ENCODE results near the gene HMGCL. TPM values are rescaled to one million over a fixed set of nuclear protein-coding genes. Genes with fewer than 3 reads are reported as not detected.
"Not testable (repeated sequence)": the region's sequence is repeated elsewhere in the genome, so short reads cannot be mapped to it uniquely, and the experiment has no call there.

Gene HMGCL
- total RNA-seq, 1 experiment from 2014 or later = 19.4 TPM

DNA sequence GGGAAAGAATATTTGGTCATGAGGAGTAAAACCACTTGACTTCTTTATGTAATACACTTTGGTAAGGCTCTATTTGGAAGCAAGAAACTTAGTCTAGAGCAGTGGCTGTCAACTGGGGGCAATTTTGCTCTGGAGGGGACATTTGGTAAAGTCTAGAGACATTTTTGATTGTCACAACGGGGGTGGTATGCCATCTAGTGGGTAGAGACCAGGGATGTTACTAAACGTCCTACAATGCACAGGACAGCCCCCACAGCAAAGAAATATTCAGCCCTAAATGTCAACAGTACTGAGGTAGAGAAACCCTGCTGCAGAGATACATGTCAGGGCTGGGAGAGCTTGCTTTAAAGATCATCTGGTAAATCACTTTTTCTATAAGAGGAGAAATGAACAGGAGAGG, 29.3 kb upstream of the HMGCL start:
- DNase-seq = peak in 1 of 2 experiments; percentile 11
- Histone ChIP-seq H3K27me3 (replicated peaks; ENCODE audit: control insufficient read depth, insufficient read depth, low read length) (no peaks in the 10 kb centered on the region), H3K4me3 (ENCODE audit: low read depth, low read length) (no peak overlapping the region), H3K9me3 (no peaks in the 10 kb centered on the region), H3K36me3 (ENCODE audit: control insufficient read depth, insufficient read depth, low read length) (no peaks in the 10 kb centered on the region), H3K4me1 (no peaks in the 10 kb centered on the region)
- Mint-ChIP-seq H3K4me1 (ENCODE audit: low read depth, unreplicated experiment) (no peaks in the 10 kb centered on the region), H3K9me3 (ENCODE audit: unreplicated experiment) (no peaks in the 10 kb centered on the region), H3K36me3 (ENCODE audit: insufficient read depth, unreplicated experiment) (peaks cover 6% of the 10 kb centered on the region), H3K27ac (ENCODE audit: unreplicated experiment) (no peak overlapping the region), H3K27me3 (ENCODE audit: insufficient read depth, unreplicated experiment) (no peaks in the 10 kb centered on the region), H3K4me3 (ENCODE audit: unreplicated experiment) (no peak overlapping the region)
- no TSS peak for BruUV-seq (replicated peaks)
- POLR2A ChIA-PET = no interaction called here
- CTCF ChIA-PET = interaction anchor here (1.1 kb wide), 1 partner anchor 76 kb away, joined by 7 read pairs; the partner anchor contains the start of gene PITHD1
- TF ChIP-seq, protein P1, sequence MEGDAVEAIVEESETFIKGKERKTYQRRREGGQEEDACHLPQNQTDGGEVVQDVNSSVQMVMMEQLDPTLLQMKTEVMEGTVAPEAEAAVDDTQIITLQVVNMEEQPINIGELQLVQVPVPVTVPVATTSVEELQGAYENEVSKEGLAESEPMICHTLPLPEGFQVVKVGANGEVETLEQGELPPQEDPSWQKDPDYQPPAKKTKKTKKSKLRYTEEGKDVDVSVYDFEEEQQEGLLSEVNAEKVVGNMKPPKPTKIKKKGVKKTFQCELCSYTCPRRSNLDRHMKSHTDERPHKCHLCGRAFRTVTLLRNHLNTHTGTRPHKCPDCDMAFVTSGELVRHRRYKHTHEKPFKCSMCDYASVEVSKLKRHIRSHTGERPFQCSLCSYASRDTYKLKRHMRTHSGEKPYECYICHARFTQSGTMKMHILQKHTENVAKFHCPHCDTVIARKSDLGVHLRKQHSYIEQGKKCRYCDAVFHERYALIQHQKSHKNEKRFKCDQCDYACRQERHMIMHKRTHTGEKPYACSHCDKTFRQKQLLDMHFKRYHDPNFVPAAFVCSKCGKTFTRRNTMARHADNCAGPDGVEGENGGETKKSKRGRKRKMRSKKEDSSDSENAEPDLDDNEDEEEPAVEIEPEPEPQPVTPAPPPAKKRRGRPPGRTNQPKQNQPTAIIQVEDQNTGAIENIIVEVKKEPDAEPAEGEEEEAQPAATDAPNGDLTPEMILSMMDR (IDR thresholded peaks at IDR 0.05; ENCODE audit: insufficient read depth in 1 of 2, low read depth in 1 of 2, low read length in 1 of 2, severe bottlenecking in 1 of 2, unreplicated experiment in 1 of 2) = peak in 1 of 2 experiments; percentile 15
- intact Hi-C loops (cut with micrococcal nuclease; ENCODE audit: unreplicated experiment) = no loop called here

DNA sequence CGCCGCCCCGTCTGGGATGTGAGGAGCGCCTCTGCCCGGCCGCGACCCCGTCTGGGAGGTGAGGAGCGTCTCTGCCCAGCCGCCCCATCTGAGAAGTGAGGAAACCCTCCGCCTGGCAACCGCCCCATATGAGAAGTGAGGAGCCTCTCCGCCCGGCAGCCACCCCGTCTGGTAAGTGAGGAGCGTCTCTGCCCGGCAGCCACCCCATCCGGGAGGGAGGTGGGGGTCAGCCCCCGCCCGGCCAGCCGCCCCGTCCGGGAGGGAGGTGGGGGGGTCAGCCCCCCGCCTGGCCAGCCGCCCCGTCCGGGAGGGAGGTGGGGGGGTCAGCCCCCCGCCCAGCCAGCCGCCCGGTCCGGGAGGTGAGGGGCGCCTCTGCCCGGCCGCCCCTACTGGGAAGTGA, 27.9 kb upstream of the HMGCL start:
- H3K27ac Mint-ChIP-seq (ENCODE audit: unreplicated experiment); CTCF ChIA-PET; BruUV-seq (replicated peaks); DNase-seq; H3K36me3 Mint-ChIP-seq (ENCODE audit: insufficient read depth, unreplicated experiment); H3K4me3 ChIP-seq (ENCODE audit: low read depth, low read length); H3K27me3 ChIP-seq (replicated peaks; ENCODE audit: control insufficient read depth, insufficient read depth, low read length); H3K4me1 ChIP-seq; H3K4me1 Mint-ChIP-seq (ENCODE audit: low read depth, unreplicated experiment); intact Hi-C loops (cut with micrococcal nuclease; ENCODE audit: unreplicated experiment); H3K4me3 Mint-ChIP-seq (ENCODE audit: unreplicated experiment); POLR2A ChIA-PET; H3K27me3 Mint-ChIP-seq (ENCODE audit: insufficient read depth, unreplicated experiment); H3K9me3 Mint-ChIP-seq (ENCODE audit: unreplicated experiment); H3K9me3 ChIP-seq; H3K36me3 ChIP-seq (ENCODE audit: control insufficient read depth, insufficient read depth, low read length): not testable (repeated sequence)

DNA sequence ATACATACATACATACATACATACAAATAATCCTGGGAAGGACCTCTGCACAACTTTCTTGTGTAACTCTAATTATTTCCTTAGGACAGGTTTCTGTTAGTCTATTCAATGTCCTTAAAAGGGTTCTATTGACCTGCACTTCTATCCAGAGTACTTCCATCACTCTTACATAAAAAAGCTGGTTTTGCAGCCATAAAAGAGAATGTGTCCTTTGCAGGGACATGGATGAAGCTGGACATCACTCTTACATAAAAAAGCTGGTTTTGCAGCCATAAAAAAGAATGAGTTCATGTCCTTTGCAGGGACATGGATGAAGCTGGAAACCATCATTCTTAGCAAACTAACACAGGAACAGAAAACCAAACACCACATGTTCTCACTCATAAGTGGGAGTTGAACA, 26.2 kb upstream of the HMGCL start:
- H3K9me3 Mint-ChIP-seq (ENCODE audit: unreplicated experiment); H3K4me3 Mint-ChIP-seq (ENCODE audit: unreplicated experiment); intact Hi-C loops (cut with micrococcal nuclease; ENCODE audit: unreplicated experiment); DNase-seq; POLR2A ChIA-PET; H3K27ac Mint-ChIP-seq (ENCODE audit: unreplicated experiment); H3K4me3 ChIP-seq (ENCODE audit: low read depth, low read length); BruUV-seq (replicated peaks); H3K36me3 ChIP-seq (ENCODE audit: control insufficient read depth, insufficient read depth, low read length); CTCF ChIA-PET; H3K27me3 ChIP-seq (replicated peaks; ENCODE audit: control insufficient read depth, insufficient read depth, low read length); H3K4me1 ChIP-seq; H3K27me3 Mint-ChIP-seq (ENCODE audit: insufficient read depth, unreplicated experiment); H3K9me3 ChIP-seq; H3K4me1 Mint-ChIP-seq (ENCODE audit: low read depth, unreplicated experiment): not testable (repeated sequence)
- peaks cover 15% of the 10 kb centered on the region for H3K36me3 Mint-ChIP-seq (ENCODE audit: insufficient read depth, unreplicated experiment)

DNA sequence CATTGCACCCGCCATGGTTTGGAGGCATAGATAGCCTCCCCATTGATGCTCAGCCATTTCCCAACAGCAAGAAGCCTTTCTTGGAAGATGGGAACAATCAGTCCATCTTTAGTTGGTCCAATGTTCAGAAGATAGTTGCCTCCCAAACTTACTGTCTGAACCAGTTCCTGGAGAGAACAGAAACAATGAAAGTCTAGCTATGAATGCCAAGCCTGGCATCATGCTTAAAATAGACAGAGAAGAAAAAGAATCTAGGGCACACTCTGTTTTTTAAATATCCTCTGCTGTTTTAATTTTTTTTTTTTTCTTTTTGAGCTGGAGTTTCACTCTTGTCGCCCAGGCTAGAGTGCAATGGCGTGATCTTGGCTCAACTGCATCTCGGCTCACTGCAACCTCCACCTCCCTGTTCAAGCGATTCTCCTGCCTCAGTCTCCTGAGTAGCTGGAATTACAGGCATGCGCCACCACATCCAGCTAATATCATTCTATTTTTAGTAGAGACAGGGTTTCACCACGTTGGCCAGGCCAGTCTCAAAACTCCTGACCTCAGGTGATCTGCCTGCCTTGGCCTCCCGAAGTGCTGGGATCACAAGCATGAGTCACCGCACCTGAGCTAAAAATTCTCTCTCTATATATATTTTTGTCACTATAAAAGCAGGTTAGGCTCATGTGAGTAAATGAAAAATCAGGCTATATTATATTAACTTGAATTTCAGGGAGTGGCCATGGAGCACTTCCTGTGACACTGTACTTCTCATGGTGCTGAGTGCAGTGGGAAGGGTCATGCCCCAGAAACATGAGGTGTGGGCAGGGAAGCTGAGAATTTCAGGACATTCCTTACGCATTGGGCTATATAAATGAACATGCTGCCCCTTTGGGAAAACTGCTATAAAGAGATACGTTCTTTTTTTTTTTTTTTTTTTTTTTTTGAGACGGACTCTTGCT, 23.7 kb upstream of the HMGCL start:
- Histone ChIP-seq H3K36me3 (ENCODE audit: control insufficient read depth, insufficient read depth, low read length) (no peaks in the 10 kb centered on the region; the same call in none of the 2 replicates), H3K27me3 (replicated peaks; ENCODE audit: control insufficient read depth, insufficient read depth, low read length) (no peaks in the 10 kb centered on the region), H3K4me3 (ENCODE audit: low read depth, low read length) (no peak overlapping the region), H3K4me1 (no peaks in the 10 kb centered on the region), H3K9me3 (no peaks in the 10 kb centered on the region)
- intact Hi-C loops (cut with micrococcal nuclease; ENCODE audit: unreplicated experiment) = no loop called here
- no peaks in the 10 kb centered on the region for H3K4me1 Mint-ChIP-seq (ENCODE audit: low read depth, unreplicated experiment)
- no peaks in the 10 kb centered on the region for H3K27me3 Mint-ChIP-seq (ENCODE audit: insufficient read depth, unreplicated experiment)
- POLR2A ChIA-PET = no interaction called here
- CTCF ChIA-PET = no interaction called here
- no peaks in the 10 kb centered on the region for H3K9me3 Mint-ChIP-seq (ENCODE audit: unreplicated experiment)
- BruUV-seq (replicated peaks) = no TSS peak
- DNase-seq = no peak
- TF ChIP-seq, protein P1 (IDR thresholded peaks at IDR 0.05; ENCODE audit: insufficient read depth in 1 of 2, low read depth in 1 of 2, low read length in 1 of 2, severe bottlenecking in 1 of 2, unreplicated experiment in 1 of 2) = no peak
- H3K4me3 Mint-ChIP-seq (ENCODE audit: unreplicated experiment) = no peak overlapping the region
- peaks cover 9% of the 10 kb centered on the region for H3K36me3 Mint-ChIP-seq (ENCODE audit: insufficient read depth, unreplicated experiment)
- H3K27ac Mint-ChIP-seq (ENCODE audit: unreplicated experiment) = no peak overlapping the region

DNA sequence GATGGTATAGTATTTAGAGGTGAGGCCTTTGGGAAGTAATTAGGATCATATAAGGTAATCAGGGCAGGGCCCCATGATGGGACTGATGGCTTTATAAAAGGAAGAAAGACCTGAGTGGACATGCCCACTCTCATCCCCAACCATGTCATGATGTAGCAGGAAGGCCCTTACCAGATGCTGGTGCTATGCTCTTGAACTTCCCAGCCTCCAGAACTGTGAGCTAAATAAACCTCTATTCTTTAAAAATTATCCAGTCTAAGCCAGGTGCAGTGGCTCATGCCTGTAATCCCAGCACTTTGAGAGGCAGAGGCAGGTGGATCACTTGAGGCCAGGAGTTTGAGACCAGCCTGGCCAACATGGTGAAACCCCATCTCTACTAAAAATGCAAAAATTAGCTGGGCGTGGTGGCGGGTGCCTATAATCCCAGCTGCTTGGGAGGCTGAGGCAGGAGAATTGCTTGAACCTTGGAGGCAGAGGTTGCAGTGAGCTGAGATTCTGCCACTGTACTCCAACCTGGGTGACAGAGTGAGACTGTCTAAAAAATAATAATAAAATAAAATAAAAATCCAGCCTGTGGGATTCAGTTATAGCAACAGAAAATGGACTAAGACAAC, 22.4 kb upstream of the HMGCL start:
- H3K4me1 ChIP-seq; H3K9me3 Mint-ChIP-seq (ENCODE audit: unreplicated experiment); POLR2A ChIA-PET; CTCF ChIA-PET; H3K27me3 ChIP-seq (replicated peaks; ENCODE audit: control insufficient read depth, insufficient read depth, low read length); intact Hi-C loops (cut with micrococcal nuclease; ENCODE audit: unreplicated experiment); H3K36me3 ChIP-seq (ENCODE audit: control insufficient read depth, insufficient read depth, low read length); H3K4me3 Mint-ChIP-seq (ENCODE audit: unreplicated experiment); H3K27me3 Mint-ChIP-seq (ENCODE audit: insufficient read depth, unreplicated experiment); BruUV-seq (replicated peaks); H3K9me3 ChIP-seq; H3K27ac Mint-ChIP-seq (ENCODE audit: unreplicated experiment); H3K4me3 ChIP-seq (ENCODE audit: low read depth, low read length); DNase-seq; H3K4me1 Mint-ChIP-seq (ENCODE audit: low read depth, unreplicated experiment); H3K36me3 Mint-ChIP-seq (ENCODE audit: insufficient read depth, unreplicated experiment): not testable (repeated sequence)
